K562 (cell line): Measurements from ENCODE around the gene SMPDL3B. TPM values are rescaled to one million over a fixed set of nuclear protein-coding genes. Genes with fewer than 3 reads are reported as not detected.

Experiments used
- ARID3A ChIP-seq: IDR thresholded peaks from 2 replicates; pipeline ENCODE4 v1.6.1; 2012; ENCODE audit warnings: low read depth, low read length, improper control_type of control experiment, borderline replicate concordance
- ELF4 ChIP-seq: fragments of 450-650 bp; formaldehyde crosslinking; IDR thresholded peaks from 2 replicates; pipeline ENCODE4 v1.4.0; 2022; ENCODE audit warnings: missing genetic modification characterization
- FOXA3 ChIP-seq, 2 experiments: fragments of 450-650 bp in 1 of 2; sonication (generic) in 1 of 2; formaldehyde crosslinking; IDR thresholded peaks in 1 of 2; conservative IDR thresholded peaks in 1 of 2; 2 replicates each; pipeline versions ENCODE4 v1.4.0 to v1.8.0; 2020 to 2022; ENCODE audit warnings: mild to moderate bottlenecking in 2 of 2, missing genetic modification reagents in 1 of 2
- KDM1A ChIP-seq, 2 experiments: fragments of 450-650 bp; IDR thresholded peaks; 2 replicates each; pipeline ENCODE4 v1.6.1; 2016; ENCODE audit warnings: mild to moderate bottlenecking in 2 of 2
- MAZ ChIP-seq, 2 experiments: fragments of 450-650 bp in 1 of 2; sonication (generic) in 1 of 2; formaldehyde crosslinking; IDR thresholded peaks in 1 of 2; conservative IDR thresholded peaks in 1 of 2; 2 replicates each; pipeline versions ENCODE4 v1.4.0 to v1.5.0; 2020; ENCODE audit warnings: mild to moderate bottlenecking in 1 of 2, missing genetic modification reagents in 1 of 2
- NONO ChIP-seq, 2 experiments: fragments of 200-400 bp in 1 of 2; fragments of 450-650 bp in 1 of 2; formaldehyde crosslinking in 1 of 2; IDR thresholded peaks; 2 replicates each; pipeline ENCODE4 v1.6.1; 2017; ENCODE audit warnings: low read depth in 2 of 2, mild to moderate bottlenecking in 2 of 2, moderate library complexity in 2 of 2, low read length in 1 of 2
- PML ChIP-seq: IDR thresholded peaks from 2 replicates; pipeline ENCODE4 v1.6.1; 2012; ENCODE audit warnings: low read length, inconsistent platforms
- RBM14 ChIP-seq: fragments of 200-400 bp; formaldehyde crosslinking; IDR thresholded peaks from 2 replicates; pipeline ENCODE4 v1.6.1; 2018; ENCODE audit warnings: low read depth, mild to moderate bottlenecking, low read length, moderate library complexity, borderline replicate concordance; ENCODE audit not compliant: insufficient read depth
- ZNF384 ChIP-seq: IDR thresholded peaks from 2 replicates; pipeline ENCODE4 v1.6.1; 2012; ENCODE audit warnings: low read depth, low read length, improper control_type of control experiment
- polyA plus RNA-seq, 8 experiments: library from polyadenylated mRNA; depleted of rRNA in 4 of 8; stranded (reverse) in 5 of 8; unstranded in 3 of 8; fragments of >200 nt; fragmentation: Nextera tagmentation in 2 of 8; fragmentation: Illumina TruSeq in 1 of 8; extraction: Ambion mirVana in 2 of 8; extraction: Trizol in 1 of 8; gene quantifications; 2 replicates each; pipeline versions ENCODE4 v1.2.1 to v1.2.3, GENCODE V29; 2011 to 2014; ENCODE audit warnings: inconsistent platforms in 1 of 8, missing spikeins in 1 of 8
- total RNA-seq, 7 experiments: library from RNA; depleted of rRNA in 6 of 7; stranded (reverse); fragments of >200 nt in 6 of 7; fragmentation: Illumina TruSeq in 2 of 7; extraction: Trizol in 2 of 7; gene quantifications; 2 replicates each; pipeline versions ENCODE4 v1.2.1 to v1.2.3, GENCODE V29; 2011 to 2021; ENCODE audit warnings: low replicate concordance in 1 of 7
- TF ChIP-seq, protein P1 (sequence below), 2 experiments: fragments of 450-650 bp in 1 of 2; sonication (generic) in 1 of 2; formaldehyde crosslinking in 1 of 2; IDR thresholded peaks; 2 replicates each; pipeline versions ENCODE4 v1.7.1 to v1.9.0; 2016 to 2022; ENCODE audit warnings: inconsistent platforms in 1 of 2, mild to moderate bottlenecking in 1 of 2, missing genetic modification reagents in 1 of 2
- TF ChIP-seq, protein P2 (sequence below): fragments of 450-650 bp; IDR thresholded peaks from 2 replicates; pipeline ENCODE4 v1.6.1; 2016; ENCODE audit warnings: missing biosample characterization, missing genetic modification characterization

Gene SMPDL3B
- total and polyA plus RNA-seq, 9 of the 15 experiments (the other 6 are each of a cell fraction or from before 2014, with no cell fraction given): 0.07 to 1.2 (median 0.73) TPM

GRCh38 chr1:27979151-27979858, 44.5 kb downstream of the SMPDL3B start (continued):
- TF ChIP-seq ZNF384 (0 out of 2 replicates have a peak, but pooled peaks have one; percentile 40), FOXA3 (CRISPR knock-in tag; conservative IDR thresholded peaks at IDR 0.05 in 1 of 2, IDR thresholded peaks at IDR 0.05 in 1 of 2) (peak; percentile 100), KDM1A (IDR thresholded peaks at IDR 0.05) (peak; percentile 92 to 95), RBM14 (no peak), MAZ (CRISPR knock-in tag; conservative IDR thresholded peaks at IDR 0.05 in 1 of 2, IDR thresholded peaks at IDR 0.05 in 1 of 2) (peak; percentile 25 to 33; a peak in 1 of 4 replicates), NONO (IDR thresholded peaks at IDR 0.05; ENCODE audit: low read depth in 2 of 2, low read length in 1 of 2) (0 out of 4 replicates have a peak, but pooled peaks of 1 of the 2 experiments have one; percentile 58), PML (peak; percentile 82), ARID3A (peak; percentile 100), ELF4 (CRISPR knock-in tag) (0 out of 2 replicates have a peak, but pooled peaks have one; percentile 11)
- TF ChIP-seq, protein P1, sequence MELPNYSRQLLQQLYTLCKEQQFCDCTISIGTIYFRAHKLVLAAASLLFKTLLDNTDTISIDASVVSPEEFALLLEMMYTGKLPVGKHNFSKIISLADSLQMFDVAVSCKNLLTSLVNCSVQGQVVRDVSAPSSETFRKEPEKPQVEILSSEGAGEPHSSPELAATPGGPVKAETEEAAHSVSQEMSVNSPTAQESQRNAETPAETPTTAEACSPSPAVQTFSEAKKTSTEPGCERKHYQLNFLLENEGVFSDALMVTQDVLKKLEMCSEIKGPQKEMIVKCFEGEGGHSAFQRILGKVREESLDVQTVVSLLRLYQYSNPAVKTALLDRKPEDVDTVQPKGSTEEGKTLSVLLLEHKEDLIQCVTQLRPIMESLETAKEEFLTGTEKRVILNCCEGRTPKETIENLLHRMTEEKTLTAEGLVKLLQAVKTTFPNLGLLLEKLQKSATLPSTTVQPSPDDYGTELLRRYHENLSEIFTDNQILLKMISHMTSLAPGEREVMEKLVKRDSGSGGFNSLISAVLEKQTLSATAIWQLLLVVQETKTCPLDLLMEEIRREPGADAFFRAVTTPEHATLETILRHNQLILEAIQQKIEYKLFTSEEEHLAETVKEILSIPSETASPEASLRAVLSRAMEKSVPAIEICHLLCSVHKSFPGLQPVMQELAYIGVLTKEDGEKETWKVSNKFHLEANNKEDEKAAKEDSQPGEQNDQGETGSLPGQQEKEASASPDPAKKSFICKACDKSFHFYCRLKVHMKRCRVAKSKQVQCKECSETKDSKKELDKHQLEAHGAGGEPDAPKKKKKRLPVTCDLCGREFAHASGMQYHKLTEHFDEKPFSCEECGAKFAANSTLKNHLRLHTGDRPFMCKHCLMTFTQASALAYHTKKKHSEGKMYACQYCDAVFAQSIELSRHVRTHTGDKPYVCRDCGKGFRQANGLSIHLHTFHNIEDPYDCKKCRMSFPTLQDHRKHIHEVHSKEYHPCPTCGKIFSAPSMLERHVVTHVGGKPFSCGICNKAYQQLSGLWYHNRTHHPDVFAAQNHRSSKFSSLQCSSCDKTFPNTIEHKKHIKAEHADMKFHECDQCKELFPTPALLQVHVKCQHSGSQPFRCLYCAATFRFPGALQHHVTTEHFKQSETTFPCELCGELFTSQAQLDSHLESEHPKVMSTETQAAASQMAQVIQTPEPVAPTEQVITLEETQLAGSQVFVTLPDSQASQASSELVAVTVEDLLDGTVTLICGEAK (IDR thresholded peaks at IDR 0.05): peak; percentile 29; the same call in 1 of the 2 replicates
- TF ChIP-seq, protein P1 (CRISPR knock-in tag; IDR thresholded peaks at IDR 0.05): no peak
- TF ChIP-seq, protein P2, sequence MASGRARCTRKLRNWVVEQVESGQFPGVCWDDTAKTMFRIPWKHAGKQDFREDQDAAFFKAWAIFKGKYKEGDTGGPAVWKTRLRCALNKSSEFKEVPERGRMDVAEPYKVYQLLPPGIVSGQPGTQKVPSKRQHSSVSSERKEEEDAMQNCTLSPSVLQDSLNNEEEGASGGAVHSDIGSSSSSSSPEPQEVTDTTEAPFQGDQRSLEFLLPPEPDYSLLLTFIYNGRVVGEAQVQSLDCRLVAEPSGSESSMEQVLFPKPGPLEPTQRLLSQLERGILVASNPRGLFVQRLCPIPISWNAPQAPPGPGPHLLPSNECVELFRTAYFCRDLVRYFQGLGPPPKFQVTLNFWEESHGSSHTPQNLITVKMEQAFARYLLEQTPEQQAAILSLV: peak; percentile 77
